ENCODE results near the gene TRMU. TPM values are rescaled to one million over a fixed set of nuclear protein-coding genes. Genes with fewer than 3 reads are reported as not detected.

TRMU gene
- total and polyA plus RNA-seq, 2 of the 8 experiments (the other 6 are each of a cell fraction or from before 2014, with no cell fraction given): 43.4 to 70.6 TPM

DNA sequence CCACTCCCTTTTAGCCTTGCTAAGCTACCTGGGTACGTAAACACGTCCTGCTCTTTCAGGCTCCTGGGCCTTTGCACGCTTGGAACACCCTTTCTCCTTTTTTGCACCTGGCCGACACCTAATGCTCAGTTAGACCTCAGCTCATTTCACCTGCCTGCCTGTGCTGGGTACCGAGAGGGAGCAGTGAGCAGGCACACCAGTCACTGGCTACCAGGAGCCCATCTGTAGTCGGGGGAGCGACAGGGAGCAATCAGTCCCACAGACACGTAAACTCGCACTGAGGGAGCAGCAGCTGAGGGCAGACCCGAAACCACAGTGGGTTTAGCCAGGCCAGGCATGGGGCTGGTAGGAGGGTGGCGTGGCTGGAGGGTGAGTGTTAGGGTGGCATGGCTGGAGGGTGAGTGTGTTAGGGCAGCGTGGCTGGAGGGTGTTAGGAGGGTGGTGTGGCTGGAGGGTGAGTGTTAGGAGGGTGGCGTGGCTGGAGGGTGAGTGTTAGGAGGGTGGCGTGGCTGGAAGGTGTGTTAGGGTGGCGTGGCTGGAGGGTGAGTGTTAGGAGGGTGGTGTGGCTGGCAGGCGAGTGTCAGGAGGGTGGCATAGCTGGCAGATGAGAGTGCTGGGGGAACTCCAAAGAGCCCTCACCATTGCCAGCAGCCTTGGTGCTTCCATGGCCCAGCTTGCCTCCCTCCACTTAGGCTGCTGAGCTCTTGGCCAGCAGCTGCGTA is 45.2 kb upstream of the TRMU start:
- Histone ChIP-seq H2BK5ac (ENCODE audit: low read depth, low read length) (no peak overlapping the region; the same call in 1 of the 2 replicates), H4K20me1 (replicated peaks in 1 of 2; ENCODE audit: control insufficient read depth in 1 of 2, insufficient read depth in 2 of 2, low read length in 2 of 2) (peaks cover 0 to 3% of the 10 kb centered on the region in 2 experiments), H3K4me3 (ENCODE audit: extremely low read depth in 1 of 4, insufficient read depth in 2 of 4, low read depth in 3 of 4, low read length in 4 of 4) (no peak overlapping the region), H3K56ac (replicated peaks; ENCODE audit: insufficient read length, low read depth, low read length) (no peak overlapping the region), H3K4me1 (replicated peaks in 1 of 4; ENCODE audit: control insufficient read depth in 3 of 4, insufficient read depth in 4 of 4, low read length in 3 of 4) (no peaks in the 10 kb centered on the region), H2BK15ac (ENCODE audit: low read length) (no peak overlapping the region), H3K9ac (replicated peaks in 1 of 4; ENCODE audit: extremely low read depth in 1 of 4, low read depth in 3 of 4, low read length in 3 of 4) (no peak overlapping the region), H4K5ac (ENCODE audit: insufficient read length, low read depth, low read length) (no peak overlapping the region), H3K23me2 (ENCODE audit: low read depth, low read length) (no peaks in the 10 kb centered on the region), H3K9me3 (ENCODE audit: insufficient read depth in 2 of 2, low read depth in 1 of 2, low read length in 1 of 2) (no peaks in the 10 kb centered on the region), H3K36me3 (ENCODE audit: control insufficient read depth in 2 of 4, insufficient read depth in 4 of 4, low read length in 3 of 4) (peaks cover 0 to under 1% (median 0%) of the 10 kb centered on the region in 4 experiments; a peak in 2 of 8 replicates), H3K4me2 (ENCODE audit: insufficient read depth in 1 of 2, low read depth in 2 of 2, low read length in 2 of 2) (no peak overlapping the region), H2AFZ (ENCODE audit: low read length) (no peak overlapping the region), H4K8ac (ENCODE audit: extremely low read depth, insufficient read depth, low read length) (no peak overlapping the region), H3K27me3 (replicated peaks in 1 of 4; ENCODE audit: control insufficient read depth in 3 of 4, extremely low read depth in 1 of 4, insufficient read depth in 3 of 4, low read length in 3 of 4) (no peaks in the 10 kb centered on the region), H2BK120ac (replicated peaks; ENCODE audit: low read depth, low read length) (no peak overlapping the region), H3K79me2 (ENCODE audit: control insufficient read depth in 1 of 2, insufficient read depth in 2 of 2, low read length in 2 of 2) (no peaks in the 10 kb centered on the region), H3K18ac (ENCODE audit: extremely low read depth, low read length) (no peak overlapping the region), H3K27ac (ENCODE audit: low read depth, low read length) (no peak overlapping the region), H2BK12ac (ENCODE audit: low read depth, low read length) (no peak overlapping the region), H4K91ac (replicated peaks; ENCODE audit: insufficient read length, low read length) (no peak overlapping the region), H2BK20ac (ENCODE audit: low read length) (no peak overlapping the region), H2AK5ac (ENCODE audit: low read depth, low read length) (no peak overlapping the region), H3K23ac (ENCODE audit: insufficient read length) (no peak overlapping the region), H3K4ac (replicated peaks; ENCODE audit: insufficient read length, low read depth, low read length) (no peak overlapping the region), H3K14ac (ENCODE audit: insufficient read length) (no peak overlapping the region), H3K79me1 (ENCODE audit: low read depth, low read length) (no peaks in the 10 kb centered on the region; the same call in 1 of the 2 replicates)
- 91% methylated on average over 17 of the region's 17 CpGs; no CpG with 5 or more reads in 1 of the 2 experiments for WGBS, 2 experiments (ENCODE audit: extremely low coverage in 1 of 2, insufficient coverage in 1 of 2, insufficient read length in 1 of 2, insufficient replicate concordance in 2 of 2, low coverage in 1 of 2, low lambda C conversion rate in 2 of 2, missing lambda C conversion rate in 1 of 2)
- FAIRE-seq (no peak), DNase-seq (ENCODE audit: low read depth in 1 of 2, low spot score in 2 of 2) (no peak)
- POLR2A ChIA-PET (ENCODE audit: partially characterized antibody): interaction anchor here (1.0 to 1.5 kb wide), 2 partner anchors 22 to 35 kb away, joined by 3 read pairs; no protein-coding TSS in a partner anchor
- CTCF ChIA-PET (ENCODE audit: partially characterized antibody): interaction anchor here (0.7 kb wide), 1 partner anchor 22 kb away, joined by 4 read pairs; no protein-coding TSS in a partner anchor
- TF ChIP-seq RBBP5 (IDR thresholded peaks at IDR 0.05; ENCODE audit: borderline replicate concordance, low read depth, low read length) (no peak), KDM4A (IDR thresholded peaks at IDR 0.05; ENCODE audit: low read depth, low read length, severe bottlenecking) (no peak), RNF2 (IDR thresholded peaks at IDR 0.05; ENCODE audit: borderline replicate concordance, low read depth, low read length, missing control alignments, poor library complexity, severe bottlenecking) (no peak), MAFK (IDR thresholded peaks at IDR 0.05; ENCODE audit: low read depth, low read length) (no peak), PHF8 (conservative IDR thresholded peaks at IDR 0.05; ENCODE audit: low read depth, low read length) (no peak), CBX8 (IDR thresholded peaks at IDR 0.05; ENCODE audit: borderline replicate concordance, low read depth, low read length) (no peak)
- TF ChIP-seq, protein P1, sequence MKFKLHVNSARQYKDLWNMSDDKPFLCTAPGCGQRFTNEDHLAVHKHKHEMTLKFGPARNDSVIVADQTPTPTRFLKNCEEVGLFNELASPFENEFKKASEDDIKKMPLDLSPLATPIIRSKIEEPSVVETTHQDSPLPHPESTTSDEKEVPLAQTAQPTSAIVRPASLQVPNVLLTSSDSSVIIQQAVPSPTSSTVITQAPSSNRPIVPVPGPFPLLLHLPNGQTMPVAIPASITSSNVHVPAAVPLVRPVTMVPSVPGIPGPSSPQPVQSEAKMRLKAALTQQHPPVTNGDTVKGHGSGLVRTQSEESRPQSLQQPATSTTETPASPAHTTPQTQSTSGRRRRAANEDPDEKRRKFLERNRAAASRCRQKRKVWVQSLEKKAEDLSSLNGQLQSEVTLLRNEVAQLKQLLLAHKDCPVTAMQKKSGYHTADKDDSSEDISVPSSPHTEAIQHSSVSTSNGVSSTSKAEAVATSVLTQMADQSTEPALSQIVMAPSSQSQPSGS (IDR thresholded peaks at IDR 0.05; ENCODE audit: low read length): no peak
- TF ChIP-seq, protein P2, sequence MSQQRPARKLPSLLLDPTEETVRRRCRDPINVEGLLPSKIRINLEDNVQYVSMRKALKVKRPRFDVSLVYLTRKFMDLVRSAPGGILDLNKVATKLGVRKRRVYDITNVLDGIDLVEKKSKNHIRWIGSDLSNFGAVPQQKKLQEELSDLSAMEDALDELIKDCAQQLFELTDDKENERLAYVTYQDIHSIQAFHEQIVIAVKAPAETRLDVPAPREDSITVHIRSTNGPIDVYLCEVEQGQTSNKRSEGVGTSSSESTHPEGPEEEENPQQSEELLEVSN (IDR thresholded peaks at IDR 0.05): no peak
